HepG2 (cell line): Measurements from ENCODE around the gene LTV1. TPM values are rescaled to one million over a fixed set of nuclear protein-coding genes. Genes with fewer than 3 reads are reported as not detected.
"Not testable (repeated sequence)": the region's sequence is repeated elsewhere in the genome, so short reads cannot be mapped to it uniquely, and the experiment has no call there.

Experiments used
- ATAC-seq: fragments of 200-7000 bp; cut with Tn5 transposase; 3 replicates; pipeline ENCODE4 v1.9.1; 2020; ENCODE audit warnings: mild to moderate bottlenecking, moderate library complexity
- BruUV-seq: library from RNA; stranded (reverse); fragments of 400-500 nt; replicated peaks from 2 replicates; lab custom pipeline; 2021; lab: Mats Ljungman, UMichigan
- CTCF ChIA-PET: fragments of 300-600 bp; formaldehyde crosslinking; extraction: SDS; loops from one replicate; lab custom pipeline; 2021; ENCODE audit warnings: low total read pairs, inconsistent platforms, low intra/inter-chr PET ratio; lab: Yijun Ruan, JAX
- POLR2A ChIA-PET: fragments of 350-600 bp; sonication (Branson Sonifier 250); formaldehyde crosslinking; loops from one replicate; lab custom pipeline; 2020; ENCODE audit warnings: antibody characterized with exemption, inconsistent platforms; lab: Yijun Ruan, JAX
- DNase-seq: peaks from one replicate; pipeline ENCODE4 v3.0.0-alpha.2; 2015; ENCODE audit warnings: low spot score
- FAIRE-seq: peaks from 3 replicates; lab custom pipeline; 2011; peaks lifted over from hg19 to GRCh38; lab: Jason Lieb, UNC
- H2AFZ ChIP-seq: one replicate; pipeline ENCODE4 v1.6.1; 2011; ENCODE audit warnings: low read length, inconsistent platforms
- H3K27ac ChIP-seq: fragments of 300-600 bp; 3 replicates; pipeline ENCODE4 v1.8.0; 2011; ENCODE audit warnings: mixed run types, mild to moderate bottlenecking, mixed read lengths, low read length, inconsistent platforms; ENCODE audit not compliant: insufficient read depth; ENCODE audit errors: extremely low read length
- H3K27me3 ChIP-seq, 2 experiments: fragments of 200-600 bp in 1 of 2; 2 replicates in 1 of 2; 3 replicates in 1 of 2; pipeline versions ENCODE4 v1.6.0 to v1.8.0; 2011; ENCODE audit warnings: low read length in 2 of 2, mild to moderate bottlenecking in 2 of 2, moderate library complexity in 2 of 2, inconsistent platforms in 1 of 2; ENCODE audit not compliant: insufficient read depth in 2 of 2, control insufficient read depth in 1 of 2
- H3K36me3 ChIP-seq, 2 experiments: fragments of 200-600 bp in 1 of 2; replicated peaks in 1 of 2; 2 replicates in 1 of 2; 3 replicates in 1 of 2; pipeline versions ENCODE4 v1.5.1 to v1.8.0; 2011; ENCODE audit warnings: low read length in 2 of 2, inconsistent platforms in 1 of 2; ENCODE audit not compliant: insufficient read depth in 2 of 2, control insufficient read depth in 1 of 2
- H3K4me1 ChIP-seq: 2 replicates; pipeline ENCODE4 v1.5.1; 2012; ENCODE audit warnings: low read length, inconsistent platforms; ENCODE audit not compliant: insufficient read depth
- H3K4me2 ChIP-seq: 2 replicates; pipeline ENCODE4 v1.6.0; 2011; ENCODE audit warnings: low read depth, low read length, inconsistent platforms
- H3K4me3 ChIP-seq, 3 experiments: fragments of 200-600 bp in 1 of 3; sonication (generic), shearing (Covaris generic) in 1 of 3; replicated peaks in 1 of 3; 2 replicates each; pipeline ENCODE4 v1.5.1; 2011 to 2016; ENCODE audit warnings: low read length in 3 of 3, inconsistent platforms in 2 of 3, low read depth in 2 of 3, mild to moderate bottlenecking in 2 of 3, control low read depth in 1 of 3, mixed read lengths in 1 of 3; ENCODE audit not compliant: insufficient read depth in 1 of 3
- H3K79me2 ChIP-seq: one replicate; pipeline ENCODE4 v1.6.1; 2011; ENCODE audit warnings: low read length, inconsistent platforms; ENCODE audit not compliant: insufficient read depth
- H3K9ac ChIP-seq: 2 replicates; pipeline ENCODE4 v1.6.0; 2011; ENCODE audit warnings: mild to moderate bottlenecking, low read depth, low read length, inconsistent platforms; ENCODE audit not compliant: insufficient read depth
- H3K9me3 ChIP-seq: 2 replicates; pipeline ENCODE4 v1.5.1; 2012; ENCODE audit warnings: mild to moderate bottlenecking, low read length
- H4K20me1 ChIP-seq: 2 replicates; pipeline ENCODE4 v1.6.0; 2011; ENCODE audit warnings: inconsistent platforms, mild to moderate bottlenecking, low read length, moderate library complexity; ENCODE audit not compliant: insufficient read depth
- WGBS: methylation state at CpG from one replicate; pipeline ENCODE4 v1.1.6; 2017; ENCODE audit warnings: low lambda C conversion rate; 5-methylcytosine and 5-hydroxymethylcytosine counted together
- in situ Hi-C: cut with HindIII; loops from 2 replicates; pipeline ENCODE4 v1.10.0; 2017; ENCODE audit warnings: low pct_unique_long_range_greater_than_20kb; ENCODE audit not compliant: extremely low pct_ligation_motif_present
- intact Hi-C: fragments of 100-400 bp; cut with micrococcal nuclease; formaldehyde crosslinking; loops from one replicate; pipeline ENCODE4 v1.10.0; 2022; ENCODE audit not compliant: unreplicated experiment
- polyA plus RNA-seq, 8 experiments: library from polyadenylated mRNA; depleted of rRNA in 3 of 8; stranded (reverse) in 7 of 8; unstranded in 1 of 8; fragments of >200 nt; fragmentation: Illumina TruSeq in 4 of 8; extraction: Trizol in 4 of 8; gene quantifications; 2 replicates each; pipeline versions ENCODE4 v1.2.1 to v1.2.3, GENCODE V29; 2011 to 2016; ENCODE audit warnings: low read depth in 4 of 8, missing spikeins in 1 of 8, mixed read lengths in 1 of 8; ENCODE audit not compliant: insufficient read depth in 1 of 8
- total RNA-seq, 5 experiments: library from RNA; depleted of rRNA; stranded (reverse); fragments of >200 nt; fragmentation: Illumina TruSeq; extraction: Trizol; gene quantifications; 2 replicates each; pipeline ENCODE4 v1.2.3, GENCODE V29; 2016; ENCODE audit warnings: low read depth in 1 of 5

LTV1 gene
- total and polyA plus RNA-seq, 2 of the 13 experiments (the other 11 are each of a cell fraction or from before 2014, with no cell fraction given) = 21.1 to 85.8 TPM

DNA sequence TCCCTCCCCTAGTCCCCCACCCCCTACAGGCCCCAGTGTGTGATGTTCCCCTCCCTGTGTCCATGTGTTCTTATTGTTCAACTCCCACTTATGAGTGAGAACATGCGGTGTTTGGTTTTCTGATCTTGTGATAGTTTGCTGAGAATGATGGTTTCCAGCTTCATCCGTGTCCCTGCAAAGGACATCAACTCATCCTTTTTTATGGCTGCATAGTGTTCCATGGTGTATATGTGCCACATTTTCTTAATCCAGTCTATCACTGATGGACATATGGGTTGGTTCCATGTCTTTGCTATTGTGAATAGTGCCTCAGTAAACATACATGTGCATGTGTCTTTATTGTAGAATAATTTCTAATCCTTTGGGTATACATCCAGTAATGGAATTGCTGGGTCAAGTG, 46.6 kb upstream of the LTV1 start:
- H3K4me3 ChIP-seq, FAIRE-seq, H4K20me1 ChIP-seq, H3K27me3 ChIP-seq, H3K79me2 ChIP-seq, H3K9ac ChIP-seq, H3K4me2 ChIP-seq, BruUV-seq, H2AFZ ChIP-seq, DNase-seq, in situ Hi-C loops, POLR2A ChIA-PET, H3K36me3 ChIP-seq, H3K9me3 ChIP-seq, CTCF ChIA-PET, H3K27ac ChIP-seq, intact Hi-C loops, ATAC-seq, H3K4me1 ChIP-seq: not testable (repeated sequence)
- 96% methylated on average over 2 of the region's 2 CpGs for WGBS

DNA sequence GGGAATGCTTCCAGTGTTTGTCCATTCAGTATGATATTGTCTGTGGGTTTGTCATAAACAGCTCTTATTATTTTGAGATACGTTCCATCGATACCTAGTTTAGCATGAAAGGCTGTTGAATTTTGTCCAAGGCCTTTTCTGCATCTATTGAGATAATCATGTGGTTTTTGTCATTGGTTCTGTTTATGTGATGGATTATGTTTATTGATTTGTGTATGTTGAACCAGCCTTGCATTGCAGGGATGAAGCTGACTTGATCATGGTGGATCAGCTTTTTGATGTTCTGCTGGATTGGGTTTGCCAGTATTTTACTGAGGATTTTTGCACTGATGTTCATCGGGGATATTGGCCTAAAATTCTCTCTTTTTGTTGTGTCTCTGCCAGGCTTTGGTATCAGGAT, 44.7 kb upstream of the LTV1 start:
- CTCF ChIA-PET, H3K27me3 ChIP-seq, H4K20me1 ChIP-seq, H3K9ac ChIP-seq, H3K9me3 ChIP-seq, H3K4me2 ChIP-seq, POLR2A ChIA-PET, FAIRE-seq, H3K4me3 ChIP-seq, DNase-seq, intact Hi-C loops, H3K27ac ChIP-seq, ATAC-seq, BruUV-seq, H3K79me2 ChIP-seq, in situ Hi-C loops, H2AFZ ChIP-seq, H3K36me3 ChIP-seq, H3K4me1 ChIP-seq: not testable (repeated sequence)
- WGBS = 95% methylated on average over 3 of the region's 3 CpGs
